ENCODE results near the gene PEAK1.

The PEAK1 gene, protein sequence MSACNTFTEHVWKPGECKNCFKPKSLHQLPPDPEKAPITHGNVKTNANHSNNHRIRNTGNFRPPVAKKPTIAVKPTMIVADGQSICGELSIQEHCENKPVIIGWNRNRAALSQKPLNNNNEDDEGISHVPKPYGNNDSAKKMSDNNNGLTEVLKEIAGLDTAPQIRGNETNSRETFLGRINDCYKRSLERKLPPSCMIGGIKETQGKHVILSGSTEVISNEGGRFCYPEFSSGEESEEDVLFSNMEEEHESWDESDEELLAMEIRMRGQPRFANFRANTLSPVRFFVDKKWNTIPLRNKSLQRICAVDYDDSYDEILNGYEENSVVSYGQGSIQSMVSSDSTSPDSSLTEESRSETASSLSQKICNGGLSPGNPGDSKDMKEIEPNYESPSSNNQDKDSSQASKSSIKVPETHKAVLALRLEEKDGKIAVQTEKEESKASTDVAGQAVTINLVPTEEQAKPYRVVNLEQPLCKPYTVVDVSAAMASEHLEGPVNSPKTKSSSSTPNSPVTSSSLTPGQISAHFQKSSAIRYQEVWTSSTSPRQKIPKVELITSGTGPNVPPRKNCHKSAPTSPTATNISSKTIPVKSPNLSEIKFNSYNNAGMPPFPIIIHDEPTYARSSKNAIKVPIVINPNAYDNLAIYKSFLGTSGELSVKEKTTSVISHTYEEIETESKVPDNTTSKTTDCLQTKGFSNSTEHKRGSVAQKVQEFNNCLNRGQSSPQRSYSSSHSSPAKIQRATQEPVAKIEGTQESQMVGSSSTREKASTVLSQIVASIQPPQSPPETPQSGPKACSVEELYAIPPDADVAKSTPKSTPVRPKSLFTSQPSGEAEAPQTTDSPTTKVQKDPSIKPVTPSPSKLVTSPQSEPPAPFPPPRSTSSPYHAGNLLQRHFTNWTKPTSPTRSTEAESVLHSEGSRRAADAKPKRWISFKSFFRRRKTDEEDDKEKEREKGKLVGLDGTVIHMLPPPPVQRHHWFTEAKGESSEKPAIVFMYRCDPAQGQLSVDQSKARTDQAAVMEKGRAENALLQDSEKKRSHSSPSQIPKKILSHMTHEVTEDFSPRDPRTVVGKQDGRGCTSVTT (N-terminal part only)

DNA sequence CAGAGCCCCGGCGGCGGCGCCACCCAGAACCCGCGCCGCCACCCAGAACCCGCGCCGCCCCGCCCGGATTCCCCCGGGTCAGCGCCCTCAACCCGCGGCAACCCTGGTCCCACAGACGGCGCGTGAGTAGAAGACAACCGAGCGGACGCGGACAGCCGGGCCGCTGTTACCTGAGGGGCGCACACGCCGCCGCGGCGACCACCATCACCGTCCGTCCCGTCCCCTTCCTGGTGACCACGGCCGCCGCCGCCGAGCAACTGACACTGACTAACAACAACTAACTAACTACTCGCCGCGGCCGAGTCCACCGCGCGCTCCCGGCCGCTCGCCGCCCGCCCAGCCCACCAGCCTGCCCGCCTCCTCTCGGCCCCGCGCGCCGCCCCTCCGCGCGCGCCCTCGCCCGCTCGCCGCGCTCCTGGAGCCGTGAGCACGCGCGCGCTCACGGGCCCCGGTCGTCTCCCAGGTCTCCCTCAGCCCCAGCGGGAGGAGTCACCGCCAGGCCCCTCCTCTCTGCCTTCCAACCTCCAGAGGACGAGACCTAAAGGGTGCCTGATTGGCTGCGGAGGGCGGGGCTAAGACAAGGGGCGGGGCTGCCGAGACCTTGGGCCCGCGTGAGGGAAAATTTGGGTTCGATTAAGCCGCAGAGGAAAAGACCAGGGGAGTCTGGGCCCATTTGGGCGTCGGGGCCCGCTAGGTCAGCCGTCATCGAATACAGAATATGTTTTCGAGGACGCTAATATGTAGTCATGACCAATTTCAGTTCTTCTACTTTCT, at the start of gene PEAK1:
TSS of gene PEAK1 (minus strand) at position 269 of the 774 bp plus-strand sequence. CDS start 238,178 bp downstream, outside the sequence.
- DNase-seq: peak; percentile 96

DNA sequence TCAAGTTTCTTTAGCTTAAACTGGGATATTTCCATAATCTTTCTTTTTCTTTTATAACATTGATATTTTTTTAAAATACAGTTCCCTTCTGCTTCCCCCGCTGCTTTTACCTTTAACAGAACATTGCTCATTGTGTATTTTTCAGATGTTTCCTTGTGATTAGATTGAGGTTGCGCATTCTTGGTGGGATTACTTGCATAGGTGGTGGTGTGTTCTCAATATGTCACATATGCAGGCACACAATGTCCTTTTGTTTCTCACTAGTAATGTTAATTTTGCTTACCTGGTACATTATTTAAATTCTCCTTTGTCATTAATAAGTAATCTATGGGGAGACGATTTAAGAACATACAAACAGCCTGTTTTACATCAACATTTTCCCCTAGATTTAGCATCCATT, 49.0 kb upstream of the PEAK1 start:
- no peak for DNase-seq

DNA sequence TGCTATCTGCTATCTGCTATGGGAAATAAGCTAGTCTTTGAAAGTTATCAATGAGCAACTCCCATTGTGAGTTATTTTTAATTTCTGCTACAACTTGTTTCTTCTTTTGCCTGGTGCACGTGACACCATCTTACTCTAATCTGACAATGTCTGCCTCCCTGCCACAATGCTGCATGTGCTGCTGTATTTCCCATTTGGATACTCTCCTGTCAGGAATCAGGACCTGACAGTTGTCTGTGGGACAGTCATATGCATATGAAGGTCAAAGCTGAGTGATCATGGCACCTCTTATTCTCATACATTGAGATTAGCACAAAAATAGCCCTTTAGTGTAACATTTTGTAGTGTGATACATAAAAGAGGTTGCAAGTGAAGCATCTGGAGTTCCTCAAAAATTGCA, 46.6 kb upstream of the PEAK1 start:
- DNase-seq: no peak

DNA sequence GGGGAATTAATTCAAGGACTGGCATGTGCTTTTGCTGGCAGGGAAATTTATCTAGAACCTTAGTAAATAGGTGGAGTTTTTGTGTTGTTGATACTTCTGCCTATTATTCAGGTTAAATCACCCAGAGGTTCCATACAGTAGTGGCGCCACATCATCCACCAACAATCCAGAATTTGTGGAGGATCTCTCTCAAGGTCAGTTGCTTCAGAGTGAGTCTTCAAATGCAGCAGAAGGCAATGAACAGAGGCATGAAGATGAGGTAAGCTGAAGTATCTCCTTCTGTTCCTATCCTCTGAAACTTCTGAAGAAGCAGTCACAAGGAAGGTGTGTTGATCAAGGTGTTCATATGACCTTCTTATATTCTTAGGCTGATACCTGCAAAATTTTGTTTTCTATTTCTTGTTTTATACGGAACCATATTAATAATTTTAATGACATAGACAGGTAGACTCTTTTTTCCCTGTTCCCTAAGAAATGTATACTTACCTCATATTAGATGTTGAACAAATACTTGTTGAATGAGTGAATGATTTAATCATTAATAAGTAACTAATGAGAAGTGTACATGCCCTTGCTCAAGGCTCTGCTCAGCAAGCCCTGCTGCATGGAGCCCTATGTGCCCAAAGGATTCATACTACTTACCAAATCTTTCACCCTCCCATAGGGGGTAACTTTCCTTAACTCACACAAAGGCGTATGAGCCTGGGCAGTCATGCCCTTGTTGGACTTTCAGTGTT, 44.4 kb upstream of the PEAK1 start:
- DNase-seq: no peak

DNA sequence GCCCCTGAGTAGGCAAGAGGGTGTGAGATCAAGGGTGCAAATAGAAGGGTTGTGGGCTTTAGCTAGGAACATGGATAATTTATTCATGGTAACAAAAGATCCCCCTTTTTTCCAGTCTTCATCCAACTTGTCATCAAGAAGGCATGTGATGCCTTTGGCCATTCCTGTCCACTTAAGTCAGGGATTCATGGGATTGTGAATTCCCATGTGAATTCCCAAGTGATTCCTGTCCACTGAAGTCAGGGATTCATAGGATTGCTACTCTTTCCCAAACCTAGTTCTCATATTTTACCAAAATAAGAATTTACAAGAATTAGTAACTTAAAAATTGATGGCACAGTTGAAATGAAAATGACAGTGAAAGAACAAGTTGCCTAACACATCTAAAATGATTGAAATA, 41.6 kb upstream of the PEAK1 start:
- DNase-seq: no peak

DNA sequence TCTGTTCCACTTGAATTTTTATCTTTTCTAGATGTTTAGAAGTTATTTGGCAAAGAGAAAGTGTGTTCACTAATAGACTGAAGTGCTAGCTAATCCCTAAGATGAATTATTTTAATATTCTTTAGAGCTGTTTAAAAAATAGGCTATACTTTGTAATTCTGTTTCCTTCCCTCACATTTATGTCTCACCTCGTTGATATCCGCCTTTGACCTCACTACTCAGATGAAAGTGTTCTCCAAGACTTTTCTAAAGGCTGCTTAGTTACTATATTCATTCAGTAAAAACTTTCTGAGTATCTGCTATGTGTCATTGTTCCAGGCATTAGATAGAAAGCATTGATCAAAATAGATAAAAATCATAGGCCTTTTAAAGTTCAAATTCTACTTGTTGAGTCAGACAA, 39.1 kb upstream of the PEAK1 start:
- DNase-seq: no peak

DNA sequence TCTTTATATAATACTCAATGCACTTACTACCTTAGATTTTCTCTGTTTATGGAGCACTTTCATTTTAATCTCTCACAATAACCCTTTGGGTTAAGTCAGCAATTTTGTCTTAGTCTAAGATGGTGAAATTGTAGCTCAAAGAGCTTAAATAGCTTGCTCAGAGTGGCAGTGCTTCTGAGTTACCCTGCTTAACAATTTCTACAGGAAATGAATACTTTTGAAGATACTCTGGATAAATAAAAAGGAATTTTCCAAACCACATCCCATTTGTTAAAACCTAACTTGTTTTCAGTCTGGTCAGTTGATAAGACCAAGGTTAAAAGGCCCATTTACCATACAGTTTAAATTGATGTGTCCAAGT, 38.0 kb upstream of the PEAK1 start:
- no peak for DNase-seq

DNA sequence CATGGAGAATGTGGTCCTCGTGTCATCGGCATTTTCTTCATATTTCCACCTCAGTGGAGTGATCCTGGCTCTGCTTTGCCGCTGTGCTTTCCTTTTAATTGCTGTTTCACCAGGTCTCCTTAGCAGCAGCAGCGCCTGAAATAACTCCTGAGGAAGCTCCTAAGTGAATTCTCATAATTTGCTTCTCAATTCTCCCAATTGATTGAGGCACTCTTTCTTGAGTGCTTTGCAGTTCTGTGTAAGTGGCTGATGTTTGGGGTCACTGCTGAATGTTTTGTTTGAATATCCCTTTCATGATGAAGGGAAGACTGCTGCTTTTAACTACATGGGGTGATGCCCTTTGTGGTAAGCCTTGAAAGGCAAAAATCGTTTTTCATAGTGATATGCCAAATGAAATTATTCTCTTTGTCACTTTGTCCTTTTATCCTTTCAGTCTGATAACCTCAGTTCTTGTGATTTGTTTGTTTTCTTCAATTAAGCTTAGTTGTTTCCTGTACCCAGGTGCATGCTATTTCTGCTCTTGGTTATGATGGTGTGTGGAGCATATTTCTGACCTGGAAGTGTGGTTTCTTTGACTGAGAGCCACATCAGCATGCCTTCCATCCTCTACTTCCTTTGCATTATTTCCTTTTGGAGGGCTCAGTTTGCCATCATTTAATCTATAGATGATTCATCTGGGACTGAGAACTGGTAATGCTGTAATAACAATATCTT, 37.4 kb upstream of the PEAK1 start:
- no peak for DNase-seq

DNA sequence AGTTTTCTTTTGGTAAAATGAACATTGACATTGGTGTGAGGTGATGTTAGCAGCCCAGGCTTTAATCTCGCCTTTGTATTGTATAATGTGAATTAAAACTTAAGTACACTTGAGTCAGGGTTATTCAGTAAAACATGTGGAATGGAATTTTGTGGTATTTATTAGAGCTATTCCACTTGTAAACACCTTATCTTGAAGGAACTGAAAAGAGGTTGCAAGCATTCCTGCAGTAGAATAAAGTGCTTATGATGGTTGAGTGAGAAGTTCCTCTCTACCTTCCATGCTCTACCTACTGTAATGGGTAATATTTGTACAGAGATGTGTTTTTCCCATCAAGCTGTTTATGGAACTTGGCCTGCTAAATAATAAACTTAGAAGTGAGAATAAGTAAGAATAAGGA, 36.8 kb upstream of the PEAK1 start:
- no peak for DNase-seq

DNA sequence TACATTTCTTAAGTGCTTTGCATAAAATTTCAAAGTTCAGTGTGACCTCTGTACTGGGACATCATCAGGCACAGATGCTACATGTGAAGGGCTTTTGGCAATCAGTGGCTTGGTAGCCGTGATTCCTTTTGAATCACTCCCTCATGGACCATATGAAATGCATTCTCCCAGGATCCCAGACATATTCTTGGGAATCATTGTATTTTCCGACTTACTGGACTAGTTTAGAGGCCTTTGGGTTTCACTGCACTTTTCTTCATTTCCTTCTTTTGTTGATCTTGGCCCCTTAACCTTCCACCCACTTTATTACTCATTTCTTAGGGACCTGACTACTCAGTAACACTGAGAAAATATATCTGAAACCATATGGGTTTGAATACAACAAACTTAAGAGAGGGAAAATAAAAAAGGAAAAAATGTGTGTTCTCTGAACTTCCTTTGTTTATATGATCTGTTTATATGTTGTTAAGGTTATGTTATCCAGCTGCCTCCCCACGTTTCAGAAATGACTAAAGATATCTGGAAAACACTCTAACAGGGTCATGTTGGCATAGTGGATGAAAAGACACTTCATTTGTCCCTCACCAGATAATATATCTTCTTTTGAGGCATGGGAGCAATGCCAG, 35.9 kb upstream of the PEAK1 start:
- no peak for DNase-seq

DNA sequence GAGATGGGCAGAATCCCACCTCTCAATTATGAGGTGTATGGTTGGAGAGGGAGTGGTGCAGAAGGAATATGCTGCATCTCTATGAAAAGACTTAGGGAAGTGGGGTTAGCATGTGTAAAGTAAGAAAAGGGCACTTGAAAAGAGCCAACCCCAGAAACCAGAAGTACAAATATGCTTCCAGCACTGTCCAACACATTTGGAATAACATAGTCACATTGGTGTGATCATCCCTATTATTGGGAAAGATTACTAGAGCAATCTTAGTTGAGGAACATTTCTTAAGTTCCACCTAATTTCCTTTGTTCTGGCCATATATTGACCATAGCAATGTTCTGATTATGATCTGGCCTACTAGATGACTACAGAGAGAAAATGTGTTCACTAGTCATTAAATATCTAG, 35.0 kb upstream of the PEAK1 start:
- no peak for DNase-seq

DNA sequence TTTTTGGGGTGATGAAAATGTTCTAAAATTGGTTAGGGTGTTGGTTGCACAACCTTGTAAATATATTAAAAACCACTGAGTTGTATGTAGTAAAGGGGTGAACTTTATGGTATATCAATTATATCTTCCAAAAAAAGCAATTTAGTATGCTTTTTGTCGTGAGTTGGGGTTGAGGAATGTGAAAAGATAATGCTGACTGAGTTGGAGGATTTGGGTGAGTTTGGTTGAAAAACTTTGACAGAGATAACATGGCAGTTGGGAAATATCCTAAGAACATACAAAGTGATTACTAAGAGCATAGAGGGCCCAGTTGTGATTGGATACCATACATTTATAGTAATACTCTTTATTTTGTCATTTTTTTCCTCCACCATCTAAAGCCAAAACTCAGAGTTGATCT, 34.4 kb upstream of the PEAK1 start:
- DNase-seq: no peak

DNA sequence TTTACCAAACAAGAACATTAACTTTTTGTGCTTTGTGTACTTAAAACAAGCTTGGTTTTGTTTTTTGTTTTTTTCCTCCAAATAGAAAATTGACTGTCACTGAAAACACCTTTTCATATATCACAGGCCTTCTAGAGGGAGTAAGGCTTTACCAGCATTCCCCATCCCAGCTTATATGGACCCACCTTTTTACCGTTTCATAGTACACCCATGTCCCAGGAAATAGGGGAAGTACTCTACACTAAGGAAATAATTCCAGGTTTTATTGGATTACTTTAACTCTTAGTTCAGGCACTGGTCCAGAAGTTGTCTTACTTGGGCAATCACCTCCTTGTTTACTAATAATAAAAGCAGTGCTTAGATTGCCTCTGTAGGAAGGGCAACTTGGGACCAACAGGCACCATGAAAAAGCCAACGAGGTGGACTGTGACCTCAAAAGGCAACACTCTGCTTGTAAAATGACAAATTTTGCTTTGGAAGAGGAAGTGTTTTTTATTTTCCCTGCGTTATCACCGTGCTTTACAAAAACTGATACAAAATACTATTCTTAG, 27.0 kb upstream of the PEAK1 start:
- DNase-seq: no peak

DNA sequence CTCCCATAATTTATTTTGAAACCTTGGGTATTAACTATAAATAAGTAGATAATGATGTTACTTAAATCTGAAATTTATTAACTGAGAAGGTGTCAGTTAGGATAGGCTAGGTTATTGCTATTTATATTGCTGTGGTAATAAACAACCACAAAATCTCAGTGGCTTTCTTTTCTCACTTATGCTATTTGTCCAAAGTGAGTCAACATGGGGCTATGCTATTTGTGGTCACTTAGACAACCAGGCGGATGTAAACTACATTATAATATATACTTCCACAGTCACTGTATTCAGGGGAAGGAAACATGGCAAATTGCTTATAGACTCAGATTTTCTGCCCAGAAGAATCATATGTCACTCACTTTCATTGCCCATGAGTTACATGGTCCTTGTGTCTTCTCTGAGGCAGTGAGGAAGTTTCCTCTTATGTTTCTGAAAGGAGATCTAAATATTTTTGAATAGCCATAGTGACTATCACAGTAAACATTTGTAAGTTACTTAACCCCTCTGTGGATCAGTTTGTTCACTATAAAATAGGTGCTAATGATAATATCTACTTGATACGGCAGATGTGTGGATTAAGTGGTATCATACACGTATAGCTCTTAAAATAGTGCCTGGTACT, 20.6 kb upstream of the PEAK1 start:
- no peak for DNase-seq

DNA sequence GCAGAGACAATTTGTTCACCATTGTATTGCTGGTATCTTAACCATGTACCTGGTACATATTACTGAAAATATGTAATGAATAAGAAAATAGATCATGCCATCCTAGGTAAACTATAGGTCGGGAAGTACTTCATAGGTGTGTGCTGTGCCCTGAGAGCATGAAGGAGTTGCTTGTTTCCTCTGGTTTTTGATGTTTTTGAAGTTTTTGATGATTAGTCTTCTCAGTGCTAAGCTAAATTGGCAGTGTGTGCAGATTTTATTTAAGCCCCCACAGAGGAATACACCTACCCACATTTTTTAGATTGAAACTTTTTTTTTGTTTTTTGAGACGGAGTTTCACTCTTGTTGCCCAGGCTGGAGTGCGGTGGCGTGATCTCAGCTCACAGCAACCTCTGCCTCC, 17.4 kb upstream of the PEAK1 start:
- DNase-seq: no peak

DNA sequence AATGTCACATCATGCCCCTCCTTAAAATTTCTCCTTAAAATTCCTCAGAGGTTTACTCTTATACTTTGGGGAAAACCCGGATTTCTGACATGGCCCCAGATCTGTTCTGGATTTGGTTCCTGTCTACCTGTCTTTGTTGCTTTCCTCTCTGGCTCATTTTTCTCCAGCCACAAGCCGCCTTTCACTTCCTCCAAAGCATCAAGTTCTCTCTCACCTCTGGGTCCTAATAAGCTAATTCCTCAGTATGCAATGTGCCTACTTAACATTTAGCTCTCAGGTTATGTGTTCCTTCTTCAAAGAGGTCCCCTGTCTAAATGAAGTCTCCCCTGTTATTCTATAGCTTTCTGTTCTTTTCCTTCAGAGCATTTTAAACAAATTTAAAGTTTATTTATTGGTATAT, 16.9 kb upstream of the PEAK1 start:
- no peak for DNase-seq

DNA sequence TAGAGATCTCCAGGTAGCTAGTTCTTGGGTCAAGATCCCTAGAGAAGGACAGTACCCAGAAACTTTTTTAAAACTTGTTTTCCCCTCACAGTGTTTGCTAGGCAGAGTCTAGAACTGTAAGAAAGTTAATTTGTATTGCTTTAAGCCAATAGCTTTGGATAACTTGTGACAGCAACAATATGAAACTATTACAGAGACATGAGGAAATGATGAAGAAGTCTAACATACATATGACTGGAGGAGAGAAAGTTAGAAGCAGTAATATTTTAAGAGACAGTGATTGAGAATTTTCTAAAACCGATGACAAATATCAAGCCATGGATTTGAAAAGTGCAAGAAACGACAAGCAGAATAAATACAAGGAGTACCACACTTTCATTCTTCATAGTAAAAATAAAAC, 10.7 kb upstream of the PEAK1 start:
- no peak for DNase-seq

DNA sequence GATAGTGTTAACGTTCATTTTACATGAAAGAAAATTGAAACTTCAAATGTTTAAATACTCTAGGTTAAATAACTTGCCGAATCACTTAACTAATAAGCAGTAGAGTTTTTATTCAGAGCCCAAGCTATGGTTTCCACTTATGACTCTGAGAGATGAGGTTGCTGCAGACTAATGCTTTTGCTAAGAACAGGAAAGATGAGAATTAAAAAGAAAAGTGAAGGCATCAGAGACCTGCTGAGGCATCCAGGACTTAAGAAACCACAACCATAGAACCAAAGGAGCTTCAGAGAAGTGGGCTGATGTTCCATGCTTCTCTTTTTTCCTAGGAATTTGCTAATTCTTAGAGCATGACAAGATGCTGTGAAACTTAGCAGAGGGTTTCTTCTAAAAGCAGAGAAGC, 10.3 kb upstream of the PEAK1 start:
- DNase-seq: no peak

DNA sequence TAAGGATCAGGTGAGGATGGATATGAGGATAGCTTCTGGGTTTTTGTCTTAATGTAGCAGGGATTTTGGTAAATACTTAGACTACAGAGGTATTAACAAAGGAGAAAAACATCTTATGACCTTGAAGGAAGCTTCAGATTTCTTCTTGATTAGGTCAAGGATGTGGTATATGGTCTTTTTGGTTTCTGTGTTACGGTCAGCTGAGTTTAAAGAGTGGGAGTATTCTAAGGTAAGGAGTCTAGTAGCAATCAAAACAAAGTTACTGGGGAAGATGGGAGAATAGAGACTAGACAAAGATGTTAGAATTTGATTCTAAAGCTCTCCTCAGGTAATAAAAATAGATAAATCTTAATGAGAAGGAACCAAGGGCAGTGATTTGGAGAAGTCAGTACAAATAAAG, 7.0 kb upstream of the PEAK1 start:
- no peak for DNase-seq

DNA sequence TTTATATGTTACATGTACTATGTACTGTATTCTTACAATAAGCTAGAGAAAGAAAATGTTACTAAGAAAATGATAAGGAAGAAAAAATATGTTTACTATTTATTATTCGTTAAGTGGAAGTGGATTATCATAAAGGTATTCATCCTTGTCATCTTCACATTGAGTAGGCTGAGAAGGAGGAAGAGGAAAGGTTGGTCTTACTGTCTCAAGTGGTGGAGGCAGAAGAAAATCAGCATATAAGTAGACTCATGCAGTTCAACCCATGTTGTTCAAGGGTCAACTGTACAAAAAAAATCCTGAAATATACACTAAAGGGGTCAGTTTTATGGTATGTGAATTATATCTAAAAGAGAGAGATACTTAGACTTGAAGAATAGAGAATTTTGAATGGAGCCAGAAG, 6.5 kb upstream of the PEAK1 start:
- DNase-seq: no peak
